ENCODE data around the gene ATP5F1D.

ATP5F1D gene

GRCh38 chr19:1270213-1270853 is 28.8 kb downstream of the ATP5F1D start:
- DNase-seq (ENCODE audit: low read depth in 3 of 3): no peak

- DNase-seq (ENCODE audit: low read depth in 3 of 3): no peak
Observed at GRCh38 chr19:1270854-1271527, 29.4 kb downstream of the ATP5F1D start.

- DNase-seq (ENCODE audit: low read depth in 3 of 3): no peak
Observed at GRCh38 chr19:1271528-1272422, 30.2 kb downstream of the ATP5F1D start.

- no peak for DNase-seq (ENCODE audit: low read depth in 3 of 3)
Observed at GRCh38 chr19:1272423-1273262, 31.1 kb downstream of the ATP5F1D start.

GRCh38 chr19:1273263-1274041 is 31.9 kb downstream of the ATP5F1D start:
- no peak for DNase-seq (ENCODE audit: low read depth in 3 of 3)

GRCh38 chr19:1274081-1274851 is 32.7 kb downstream of the ATP5F1D start:
- no peak for DNase-seq (ENCODE audit: low read depth in 3 of 3)

GRCh38 chr19:1274852-1275259 is 33.3 kb downstream of the ATP5F1D start:
- no peak for DNase-seq (ENCODE audit: low read depth in 3 of 3)

- peak; percentile 93 to 95 (median 94) for DNase-seq (ENCODE audit: low read depth in 3 of 3)
Observed at GRCh38 chr19:1275260-1275975, 33.9 kb downstream of the ATP5F1D start, which contains the start of gene FAM174C. FAM174C (plus strand) TSS chr19:1275530; CDS start chr19:1275550, 20 bp downstream.

GRCh38 chr19:1275976-1276627 is 34.6 kb downstream of the ATP5F1D start:
- DNase-seq (ENCODE audit: low read depth in 3 of 3): no peak

- no peak for DNase-seq (ENCODE audit: low read depth in 3 of 3)
Observed at GRCh38 chr19:1276628-1277022, 35.1 kb downstream of the ATP5F1D start.

- DNase-seq (ENCODE audit: low read depth in 3 of 3): no peak
Observed at GRCh38 chr19:1277061-1277460, 35.5 kb downstream of the ATP5F1D start.

GRCh38 chr19:1278074-1278473 is 36.5 kb downstream of the ATP5F1D start:
- no peak for DNase-seq (ENCODE audit: low read depth in 3 of 3)

- no peak for DNase-seq (ENCODE audit: low read depth in 3 of 3)
Observed at GRCh38 chr19:1278713-1279660, 37.4 kb downstream of the ATP5F1D start.

- DNase-seq (ENCODE audit: low read depth in 3 of 3): peak; percentile 60 to 64 (median 62)
Observed at GRCh38 chr19:1279782-1280341, 38.3 kb downstream of the ATP5F1D start.

- no peak for DNase-seq (ENCODE audit: low read depth in 3 of 3)
Observed at GRCh38 chr19:1280636-1281568, 39.4 kb downstream of the ATP5F1D start.

Measured in stimulated activated CD4-positive, alpha-beta T cell treated with anti-CD3 and anti-CD28 coated beads, TNF-alpha, amount 100 ng/mL, for 4 hours (primary cell).